ENCODE data around the gene TRMT44.

The TRMT44 gene

DNA sequence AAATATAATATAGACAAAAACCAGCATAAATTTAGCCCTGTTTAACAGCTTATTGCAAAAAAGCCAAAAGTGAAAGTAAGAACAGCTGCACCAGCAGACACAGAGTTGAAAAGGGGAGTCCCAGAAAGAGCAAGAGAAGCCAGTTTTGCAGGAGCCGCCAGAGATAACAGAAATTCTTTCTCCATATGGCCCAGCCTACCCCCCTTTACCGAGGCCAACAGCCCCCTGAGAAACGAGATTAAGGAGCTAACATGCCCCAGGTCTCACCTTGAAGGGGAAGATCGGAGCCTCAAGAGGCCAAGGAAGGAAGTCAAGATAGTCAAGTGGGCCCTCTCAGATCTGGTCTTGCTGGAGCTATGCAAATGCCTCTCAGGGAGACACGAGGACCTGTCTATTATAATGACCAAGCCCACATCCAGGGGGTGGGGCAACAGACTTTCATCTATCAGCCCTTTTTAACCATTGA is 4.9 kb upstream of the TRMT44 start:
- peak; percentile 83 for DNase-seq (ENCODE audit: low spot score)

DNA sequence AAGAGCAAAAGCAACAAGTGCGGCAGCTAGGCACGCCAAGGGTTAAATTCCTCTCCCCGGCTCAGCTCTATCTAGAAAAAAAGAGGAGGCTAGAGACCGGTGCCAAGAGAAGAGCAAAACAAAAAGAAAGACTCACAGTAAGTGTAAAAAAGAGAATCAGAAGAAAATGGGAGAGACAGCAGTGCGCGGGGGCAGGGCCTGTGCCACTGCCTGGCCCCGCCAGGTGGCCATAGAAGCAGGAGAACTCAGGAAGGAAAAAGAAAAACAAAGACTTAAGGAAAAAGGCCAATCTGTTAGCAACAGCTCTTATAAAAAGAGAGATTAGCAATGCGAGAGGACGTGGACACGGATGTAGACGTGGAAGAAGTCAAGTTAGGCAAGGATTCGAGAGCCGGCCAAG is 3.3 kb upstream of the TRMT44 start:
- no peak for DNase-seq (ENCODE audit: low spot score)

- no peak for DNase-seq (ENCODE audit: low spot score)
Observed at GRCh38 chr4:8438743-8439142, 1.8 kb upstream of the TRMT44 start.

DNA sequence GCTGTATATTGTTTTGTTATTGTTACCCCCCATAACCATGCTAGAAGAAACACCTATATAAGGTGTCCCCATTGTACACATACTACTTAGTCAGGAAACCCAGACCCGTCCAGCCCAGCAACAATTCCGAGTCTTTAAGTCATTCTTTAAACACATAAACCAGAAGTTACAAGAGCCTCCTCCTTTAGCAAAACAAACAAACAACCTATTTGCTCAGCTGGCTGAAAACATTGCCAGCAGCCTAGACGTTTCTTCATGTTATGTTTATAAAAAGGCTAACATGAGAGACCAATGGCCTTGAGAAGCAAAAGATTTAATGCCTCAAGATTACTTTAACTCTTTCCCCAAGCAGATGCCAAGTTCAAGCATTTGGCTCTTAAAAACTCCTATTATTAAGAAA is 1.4 kb upstream of the TRMT44 start:
- no peak for DNase-seq (ENCODE audit: low spot score)

- peak; percentile 80 for DNase-seq (ENCODE audit: low spot score)
Observed at GRCh38 chr4:8439914-8440491, 574 bp upstream of the TRMT44 start.

- peak; percentile 11 for DNase-seq (ENCODE audit: low spot score)
Observed at GRCh38 chr4:8441499-8442091, 1.0 kb downstream of the TRMT44 start.

DNA sequence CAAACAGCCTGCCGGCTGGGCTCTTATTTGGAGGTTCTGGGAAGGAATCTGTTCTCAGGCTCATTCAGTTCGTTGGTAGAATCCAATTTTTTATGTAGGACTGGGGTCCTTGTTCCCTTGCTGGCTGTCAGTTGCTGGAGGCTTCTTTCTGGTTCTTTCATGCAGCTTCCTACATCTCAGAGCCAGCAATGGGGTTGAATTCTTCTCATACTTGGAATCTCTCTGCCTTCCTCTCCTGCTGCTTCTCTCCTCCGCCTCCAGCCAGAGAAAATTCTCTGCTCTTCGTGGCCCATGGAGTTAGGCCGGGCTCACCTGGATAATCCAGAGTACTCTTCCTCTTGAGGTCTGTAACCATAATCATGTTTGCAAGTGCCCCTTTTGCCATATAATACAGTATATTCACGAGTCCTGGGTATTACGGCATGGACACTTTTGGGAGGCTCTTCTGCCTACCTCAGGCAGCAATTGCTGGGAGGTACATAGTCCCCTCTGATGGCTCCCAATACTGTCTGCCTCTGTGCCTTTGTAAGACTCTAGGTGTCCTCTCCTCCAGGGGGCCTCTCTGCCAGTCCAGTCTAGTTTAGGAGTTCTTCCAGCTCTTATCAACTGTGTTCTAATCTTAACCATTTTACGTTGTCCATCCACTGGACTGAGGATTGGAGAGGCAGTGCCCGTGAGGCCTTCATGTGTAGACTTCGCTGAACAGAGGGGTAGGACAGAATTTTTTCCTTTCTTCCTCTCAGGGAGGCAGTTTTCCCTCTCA is 2.2 kb downstream of the TRMT44 start:
- DNase-seq (ENCODE audit: low spot score), result no peak

DNA sequence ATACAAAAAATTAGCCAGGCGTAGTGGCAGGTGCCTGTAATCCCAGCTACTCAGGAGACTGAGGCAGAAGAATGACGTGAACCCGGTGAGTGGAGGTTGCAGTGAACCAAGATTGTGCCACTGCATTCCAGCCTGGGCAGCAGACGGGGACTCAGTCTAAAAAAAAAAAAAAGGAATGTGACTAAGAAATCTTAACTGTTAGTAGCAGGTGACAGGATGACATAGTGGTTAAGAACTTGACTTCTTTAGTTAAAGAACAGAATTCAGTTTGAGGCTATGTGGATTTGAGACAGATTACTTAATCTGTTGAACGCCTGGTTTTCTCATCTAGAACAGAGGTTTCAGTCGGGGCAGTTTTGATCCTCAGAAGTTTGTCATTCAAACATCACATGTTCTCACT is 3.2 kb downstream of the TRMT44 start:
- no peak for DNase-seq (ENCODE audit: low spot score)

GRCh38 chr4:8446122-8446521 is 5.5 kb downstream of the TRMT44 start:
- no peak for DNase-seq (ENCODE audit: low spot score)

- DNase-seq (ENCODE audit: low spot score), result no peak
Observed at GRCh38 chr4:8451440-8452182, 11.0 kb downstream of the TRMT44 start.

GRCh38 chr4:8453957-8454356 is 13.4 kb downstream of the TRMT44 start:
- DNase-seq (ENCODE audit: low spot score), result no peak

DNA sequence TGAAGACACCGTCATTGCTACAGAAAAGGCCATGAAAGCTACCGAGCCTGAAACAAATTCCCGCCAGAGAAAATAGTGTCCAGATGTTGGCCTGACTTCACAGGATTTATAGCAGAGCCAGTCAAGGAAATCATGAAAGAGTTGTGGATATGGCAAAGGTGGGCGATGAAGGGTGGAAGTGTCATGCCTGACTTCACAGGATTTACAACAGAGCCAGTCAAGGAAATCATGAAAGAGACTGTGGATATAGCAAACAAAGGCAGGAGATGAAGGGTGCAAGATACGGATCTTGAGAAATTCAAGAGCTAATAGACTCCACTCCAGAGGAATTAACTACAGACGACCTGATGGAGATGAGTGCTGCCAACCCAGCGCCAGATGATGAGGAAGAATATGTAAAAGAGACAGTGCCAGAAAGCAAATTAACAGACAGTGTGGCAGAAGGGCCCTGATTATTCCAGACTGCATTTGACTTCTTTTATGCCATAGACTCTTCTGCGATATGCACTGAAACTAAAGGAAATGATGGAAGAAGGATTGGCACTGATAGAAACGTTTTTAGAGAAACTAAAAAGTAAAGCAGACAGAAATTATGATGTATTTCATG is 17.2 kb downstream of the TRMT44 start:
- DNase-seq (ENCODE audit: low spot score), result no peak

- DNase-seq (ENCODE audit: low spot score), result no peak
Observed at GRCh38 chr4:8459867-8460445, 19.4 kb downstream of the TRMT44 start.

DNA sequence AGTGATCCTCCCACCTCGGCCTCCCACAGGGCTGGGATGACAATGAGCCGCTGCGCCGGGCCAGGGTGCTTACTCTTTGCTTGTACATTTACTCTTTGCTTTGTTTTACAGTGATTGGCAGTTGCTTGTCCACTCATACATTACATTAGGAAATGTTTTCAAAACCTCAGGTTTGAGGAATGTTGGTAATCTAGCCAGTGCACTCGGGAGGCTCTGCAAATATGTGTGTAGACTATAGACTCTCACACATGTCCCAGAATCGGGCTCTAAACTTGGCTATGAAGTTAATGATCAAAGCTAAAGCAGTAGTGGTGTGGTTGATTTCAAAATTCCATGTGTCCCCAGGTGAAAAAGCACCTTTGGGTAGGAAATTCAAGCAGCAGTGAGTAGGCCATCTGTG is 20.5 kb downstream of the TRMT44 start:
- no peak for DNase-seq (ENCODE audit: low spot score)

DNA sequence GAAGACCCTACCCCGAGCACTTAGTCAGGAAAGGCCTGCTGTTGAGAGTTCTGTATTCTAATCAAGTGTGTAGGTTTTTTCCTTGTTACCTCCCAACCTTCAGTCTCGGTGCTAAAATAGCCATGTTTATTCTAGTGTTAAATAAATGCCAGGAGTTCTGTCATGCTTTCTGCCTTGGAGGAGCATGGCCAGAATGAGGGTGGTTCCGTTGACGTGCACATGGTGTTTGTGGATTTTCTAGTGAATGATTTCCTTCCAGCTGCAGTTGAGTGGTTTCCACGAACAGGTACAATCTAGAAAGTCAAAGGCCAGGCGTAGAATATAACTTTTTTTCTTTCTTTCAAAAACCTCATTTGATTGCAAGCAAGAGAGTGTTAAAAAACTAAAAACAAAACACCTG is 21.0 kb downstream of the TRMT44 start:
- no peak for DNase-seq (ENCODE audit: low spot score)

DNA sequence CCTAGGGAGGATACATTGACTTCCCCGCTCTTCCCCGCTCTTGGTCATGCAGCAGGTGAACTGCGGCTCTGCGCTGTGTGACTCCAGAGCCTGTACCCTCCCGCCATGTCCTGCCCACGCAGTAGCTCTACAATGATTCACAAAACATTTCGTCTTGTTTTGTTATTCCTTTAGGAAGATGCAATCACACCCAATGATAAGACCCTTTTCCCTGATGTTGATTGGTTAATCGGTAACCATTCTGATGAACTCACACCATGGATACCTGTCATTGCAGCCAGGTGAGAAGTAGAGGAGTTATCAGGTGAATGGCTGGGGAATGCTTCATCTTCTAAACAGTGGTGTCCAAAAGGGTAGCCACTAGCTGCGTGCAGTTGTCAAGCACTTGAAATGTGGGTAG is 23.2 kb downstream of the TRMT44 start:
- no peak for DNase-seq (ENCODE audit: low spot score)

GRCh38 chr4:8464381-8464780 is 23.8 kb downstream of the TRMT44 start:
- no peak for DNase-seq (ENCODE audit: low spot score)

DNA sequence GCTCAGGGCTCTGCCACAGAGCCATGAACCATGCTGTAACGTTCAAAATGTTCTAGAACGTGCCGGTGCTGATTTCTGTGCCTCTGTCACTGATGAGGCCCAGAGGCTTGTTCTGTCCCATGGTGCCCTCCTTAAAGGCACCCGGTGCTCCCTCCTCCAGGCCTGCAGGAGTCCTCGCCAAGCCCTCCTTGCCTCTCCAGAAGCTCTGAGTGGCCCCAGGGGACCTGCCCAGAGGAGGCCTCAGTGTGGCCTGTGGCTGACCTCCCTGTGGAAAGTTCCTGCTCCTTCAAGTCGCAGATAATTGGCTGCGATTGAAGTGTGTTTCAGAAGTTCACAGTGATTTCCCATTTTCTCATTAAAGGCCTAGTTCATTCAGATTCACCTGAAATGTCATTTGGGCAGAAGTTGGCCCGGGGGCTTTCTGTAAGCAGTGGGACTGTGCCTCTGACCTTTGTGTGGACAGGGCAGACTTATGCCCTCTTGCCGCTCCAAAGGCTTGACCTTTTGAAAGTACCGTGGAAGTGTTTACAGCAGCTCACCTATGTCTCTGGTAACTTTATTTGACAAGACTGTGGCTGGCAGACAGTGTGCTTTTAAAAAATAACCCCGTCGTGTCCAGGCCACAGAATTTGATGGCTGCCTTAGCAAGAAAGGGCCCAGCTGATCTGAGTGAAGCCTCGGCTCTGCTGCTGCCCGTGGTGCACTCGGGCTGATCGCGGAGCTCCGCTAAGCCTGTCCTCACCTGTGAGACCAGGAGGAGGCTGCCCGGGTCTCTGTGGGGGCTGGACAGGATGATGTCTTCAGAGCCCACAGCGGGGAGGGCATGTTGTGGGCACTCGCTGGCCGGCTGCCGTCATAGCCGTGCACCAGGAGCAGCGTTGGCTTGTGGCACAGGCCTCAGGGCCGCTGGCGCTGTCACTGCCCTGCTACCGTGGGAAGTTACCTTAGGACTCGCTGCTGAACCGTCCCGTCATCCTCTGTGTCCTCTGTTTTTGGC is 25.3 kb downstream of the TRMT44 start:
- no peak for DNase-seq (ENCODE audit: low spot score)

- DNase-seq (ENCODE audit: low spot score), result no peak
Observed at GRCh38 chr4:8467016-8467415, 26.4 kb downstream of the TRMT44 start.

DNA sequence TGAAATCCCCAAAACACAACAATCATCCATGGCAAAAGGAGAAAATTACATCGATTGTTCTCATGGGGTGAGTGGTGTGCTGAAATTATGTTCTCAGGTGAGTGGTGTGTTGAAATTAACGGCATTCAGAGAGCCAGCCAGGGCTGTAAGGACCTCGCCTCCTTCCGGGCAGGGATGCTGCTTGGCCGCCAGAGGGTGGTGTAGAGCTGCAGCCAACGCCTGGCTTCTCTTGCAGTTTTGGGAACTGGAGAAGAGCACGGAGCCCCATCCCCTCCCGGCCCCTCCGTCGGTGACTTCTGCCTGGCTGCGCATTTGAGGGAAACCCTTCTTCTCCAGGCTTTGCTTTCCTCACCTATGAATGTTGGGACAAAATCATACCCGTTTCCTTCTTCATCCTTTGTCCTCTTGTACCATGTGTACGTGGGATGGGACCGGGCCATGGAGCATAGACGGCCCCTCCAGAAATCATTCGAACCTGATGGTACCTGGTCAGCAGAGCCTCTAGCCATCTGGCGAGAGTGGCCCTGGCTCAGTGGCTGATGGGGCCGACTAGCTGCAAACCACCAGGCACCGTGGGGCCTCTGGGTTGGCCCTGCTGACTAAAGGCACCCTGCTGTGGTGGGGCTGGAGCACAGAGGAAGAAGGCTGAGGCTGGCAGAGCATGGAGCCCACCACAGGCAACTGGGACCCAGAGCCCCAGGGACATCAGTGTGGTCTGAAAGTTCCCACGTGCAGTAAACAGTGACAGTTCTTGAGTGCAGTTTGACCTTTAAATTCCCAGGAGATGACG is 28.4 kb downstream of the TRMT44 start:
- peak; percentile 65 for DNase-seq (ENCODE audit: low spot score)
